GM21619 (cell line): ENCODE measurements around the gene DRAXIN.
A peak's percentile ranks its signal among the peaks of the same experiment; 100 is the strongest.
"Not testable (repeated sequence)": the region's sequence is repeated elsewhere in the genome, so short reads cannot be mapped to it uniquely, and the experiment has no call there.

Source experiments
- ATAC-seq: cut with Tn5 transposase; IDR thresholded peaks from one replicate; pipeline ENCODE4 v1.9.1; 2021; ENCODE audit not compliant: unreplicated experiment

Gene DRAXIN, protein sequence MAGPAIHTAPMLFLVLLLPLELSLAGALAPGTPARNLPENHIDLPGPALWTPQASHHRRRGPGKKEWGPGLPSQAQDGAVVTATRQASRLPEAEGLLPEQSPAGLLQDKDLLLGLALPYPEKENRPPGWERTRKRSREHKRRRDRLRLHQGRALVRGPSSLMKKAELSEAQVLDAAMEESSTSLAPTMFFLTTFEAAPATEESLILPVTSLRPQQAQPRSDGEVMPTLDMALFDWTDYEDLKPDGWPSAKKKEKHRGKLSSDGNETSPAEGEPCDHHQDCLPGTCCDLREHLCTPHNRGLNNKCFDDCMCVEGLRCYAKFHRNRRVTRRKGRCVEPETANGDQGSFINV

DNA sequence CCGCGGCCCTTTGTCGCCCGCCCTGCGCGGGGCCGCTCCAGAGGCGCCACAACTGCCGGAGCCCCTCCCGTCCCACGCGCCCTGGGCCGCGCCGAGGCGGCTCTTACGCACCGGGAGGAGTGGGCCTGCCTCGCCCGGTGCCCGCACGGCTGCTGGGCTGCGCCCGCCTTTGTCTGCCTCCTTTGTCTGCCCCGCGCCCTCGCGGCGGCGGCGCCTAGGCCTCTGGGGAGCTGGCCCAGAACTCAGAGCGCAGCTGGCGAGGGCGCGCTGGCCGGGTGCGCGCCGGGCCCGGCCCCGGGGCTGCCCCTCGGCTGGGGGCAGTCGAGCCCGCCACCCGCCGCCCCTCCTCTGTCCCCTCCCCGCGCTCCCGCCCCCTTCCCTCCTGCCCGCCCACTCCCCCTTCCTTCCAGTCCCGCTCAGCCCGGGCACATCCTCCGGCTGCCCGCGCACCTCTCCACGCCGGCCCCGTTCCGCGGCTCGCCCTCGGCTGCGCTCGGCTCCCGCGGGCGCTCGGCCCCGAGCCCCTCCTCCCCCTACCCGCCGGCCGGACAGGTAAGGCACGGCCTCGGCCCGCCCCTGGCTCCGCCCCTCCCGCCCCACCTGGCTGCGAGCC is at the start of gene DRAXIN:
Gene DRAXIN, plus strand, starts transcription at position 409 of the 613 bp plus-strand sequence. CDS start 14,549 bp downstream, outside the sequence.
- no peak for ATAC-seq

DNA sequence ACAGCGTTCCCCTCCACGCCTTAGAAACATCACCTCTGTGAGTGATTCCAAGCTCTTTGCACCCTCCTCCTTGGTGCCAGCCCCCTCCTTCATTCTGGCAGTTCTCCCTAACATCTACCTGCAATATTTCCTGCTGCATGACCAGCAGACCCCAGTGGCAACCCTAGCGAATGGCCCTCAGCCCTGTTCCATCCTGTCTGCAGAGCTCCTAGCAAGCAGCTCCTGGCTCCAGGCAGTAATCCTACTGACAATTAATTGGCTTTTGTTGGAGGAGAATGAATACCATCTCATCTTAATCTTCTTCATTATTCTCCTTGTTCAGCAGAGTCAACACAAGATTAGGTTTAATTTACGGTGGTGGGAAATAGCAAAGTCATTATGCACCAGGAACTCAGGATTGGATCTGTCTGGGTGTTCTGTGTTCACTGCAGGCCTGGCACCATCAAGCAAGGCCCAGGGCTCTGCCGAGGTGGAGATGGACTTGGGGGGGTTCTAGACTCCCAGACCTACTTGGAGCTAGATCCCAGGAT is 49.7 kb upstream of the DRAXIN start:
- ATAC-seq, result no peak

DNA sequence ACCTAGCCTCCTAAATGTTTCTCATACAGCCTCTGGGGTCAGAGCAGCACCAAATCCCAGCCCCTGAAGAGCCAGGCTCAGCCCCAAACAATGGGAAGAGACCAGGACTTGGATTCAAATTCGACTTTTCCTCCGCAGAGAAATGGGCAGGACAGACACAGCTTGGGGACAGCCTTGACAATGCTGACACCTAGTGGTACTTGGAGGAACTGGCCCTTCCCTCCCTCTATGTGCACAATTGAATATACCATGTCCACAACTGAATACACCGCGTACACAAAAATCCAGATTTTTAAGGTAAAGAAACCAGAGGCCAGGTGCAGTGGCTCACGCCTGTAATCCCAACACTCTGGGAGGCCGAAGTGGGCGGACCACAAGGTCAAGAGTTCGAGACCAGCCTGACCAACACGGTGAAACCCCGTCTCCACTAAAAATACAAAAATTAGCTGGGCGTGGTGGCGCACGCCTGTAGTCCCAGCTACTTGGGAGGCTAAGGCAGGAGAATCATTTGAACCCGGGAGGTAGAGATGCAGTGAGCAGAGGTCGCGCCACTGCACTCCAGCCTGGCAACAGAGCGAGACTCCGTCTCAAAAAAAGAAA is 49.0 kb upstream of the DRAXIN start:
- ATAC-seq, result not testable (repeated sequence)

DNA sequence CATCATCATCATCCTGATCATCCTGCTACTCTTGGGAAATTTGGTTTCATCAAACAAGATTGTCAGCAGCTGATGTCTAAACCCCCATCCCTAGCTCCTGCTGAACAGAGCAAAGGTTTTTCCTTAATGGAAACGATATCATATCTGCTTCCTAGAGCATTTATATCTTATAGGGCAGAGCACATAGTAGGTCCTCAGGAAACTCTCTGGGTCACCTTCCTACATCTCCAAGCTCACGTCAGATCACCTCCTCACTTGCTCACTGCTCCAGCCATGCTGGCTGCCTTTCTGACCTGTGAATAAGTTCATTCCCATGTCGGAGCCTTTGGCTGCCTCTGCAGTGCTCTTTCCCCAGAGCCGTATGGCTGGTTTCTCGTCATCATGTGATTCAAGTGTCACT is 47.7 kb upstream of the DRAXIN start:
- ATAC-seq, result no peak

DNA sequence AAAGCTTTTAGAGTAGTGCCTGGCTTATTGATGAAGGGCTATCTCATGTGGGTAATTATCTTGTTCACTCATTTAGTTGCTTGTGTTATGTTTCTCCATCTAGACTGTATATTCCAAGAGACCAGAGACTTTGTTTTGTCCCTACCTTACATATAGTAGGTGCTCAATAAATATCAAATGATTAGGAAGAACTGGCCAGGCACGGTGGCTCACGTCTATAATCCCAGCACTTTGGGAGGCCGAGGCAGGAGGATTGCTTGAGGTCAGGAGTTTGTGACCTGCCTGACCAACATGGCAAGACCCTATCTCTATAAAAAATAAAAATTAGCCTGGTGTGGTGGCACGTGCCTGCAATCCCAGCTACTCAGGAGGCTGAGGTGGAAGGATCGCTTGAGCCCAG is 46.2 kb upstream of the DRAXIN start:
- ATAC-seq, result no peak

DNA sequence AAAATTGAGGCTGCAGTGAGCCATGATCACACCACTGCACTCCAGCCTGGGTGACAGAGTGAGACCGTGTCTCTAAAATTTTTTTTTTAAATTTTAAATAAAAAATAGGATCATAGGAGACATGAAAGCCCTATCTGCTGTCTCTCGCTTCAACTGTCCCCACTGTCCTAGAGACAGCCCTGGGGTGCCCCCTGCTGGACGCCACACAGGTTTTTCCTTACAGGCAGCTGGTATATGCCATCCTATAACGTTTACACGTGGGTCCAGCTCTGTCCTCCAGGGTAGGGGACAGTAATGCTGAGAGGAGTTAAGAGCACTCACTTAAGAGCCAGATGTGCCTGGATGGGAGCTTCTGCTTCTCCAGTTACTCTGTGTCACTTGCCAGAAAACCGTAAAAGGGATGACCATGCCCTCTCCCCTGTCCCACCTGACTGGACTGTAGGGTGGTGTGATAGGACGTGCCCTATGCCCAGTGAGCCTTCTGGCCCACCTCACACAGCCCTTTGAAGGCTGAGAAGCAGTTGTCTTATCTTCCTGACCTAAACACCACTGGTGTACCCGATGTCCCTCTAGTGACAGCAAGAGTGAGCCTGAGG is 45.7 kb upstream of the DRAXIN start:
- ATAC-seq, result no peak

DNA sequence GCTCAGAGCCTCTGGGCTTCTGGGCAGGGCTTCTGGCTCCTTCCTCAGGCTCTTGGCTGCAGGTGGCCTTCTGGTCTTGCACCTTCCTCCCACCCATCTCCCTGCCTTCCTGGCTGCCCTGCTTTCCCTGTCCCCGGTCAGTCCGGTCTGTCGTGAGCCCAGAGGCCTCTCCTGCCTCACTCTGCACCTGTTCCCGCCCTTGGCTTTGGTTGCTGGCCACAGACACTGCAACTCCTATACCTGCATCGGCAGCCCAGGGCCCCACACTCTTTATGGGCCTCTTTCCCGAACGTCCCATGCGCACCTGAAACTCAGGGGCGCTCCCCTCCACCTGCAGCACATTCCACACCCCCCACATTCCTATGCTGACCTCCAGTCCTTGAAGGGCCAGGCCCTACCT is 45.2 kb upstream of the DRAXIN start:
- no peak for ATAC-seq

DNA sequence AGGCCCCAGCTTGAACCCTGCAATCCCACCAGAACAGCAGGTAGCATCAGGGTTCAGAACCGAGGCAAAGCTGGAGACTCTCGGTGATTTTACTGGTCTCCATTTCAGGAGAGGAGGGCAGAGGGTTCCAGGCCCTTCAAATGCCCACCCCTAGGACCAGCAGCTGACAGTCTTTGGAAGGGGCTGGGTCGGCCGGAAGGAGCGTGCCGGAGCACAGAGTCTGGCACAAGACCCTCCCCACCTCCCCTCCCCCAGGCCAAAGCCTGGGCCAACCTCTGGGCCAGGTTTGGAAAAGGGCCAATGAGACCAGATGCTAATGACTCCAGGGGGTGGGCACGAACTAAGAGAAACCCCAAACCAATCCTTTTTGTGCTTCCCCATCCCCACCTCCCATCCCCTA is 44.2 kb upstream of the DRAXIN start:
- no peak for ATAC-seq

DNA sequence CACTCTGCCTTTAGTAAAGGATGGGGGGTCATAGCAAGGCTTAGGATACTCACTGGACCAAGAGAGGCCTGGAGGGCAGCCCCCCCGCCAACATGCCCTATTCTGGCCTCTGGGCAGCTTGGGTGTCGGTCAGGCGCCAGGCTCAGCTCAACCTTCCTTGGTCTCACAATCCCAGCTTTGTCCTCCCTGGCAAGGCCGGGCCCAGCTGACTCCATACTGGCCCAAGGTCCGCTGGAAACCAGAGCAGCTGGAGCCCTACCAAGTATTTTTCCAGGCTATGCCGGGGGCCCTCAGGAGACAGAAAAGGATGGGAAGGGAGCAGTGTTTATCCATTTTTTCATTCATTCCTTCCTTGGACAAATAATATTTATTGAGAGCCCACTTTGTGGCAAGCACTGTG is 43.5 kb upstream of the DRAXIN start:
- no peak for ATAC-seq

DNA sequence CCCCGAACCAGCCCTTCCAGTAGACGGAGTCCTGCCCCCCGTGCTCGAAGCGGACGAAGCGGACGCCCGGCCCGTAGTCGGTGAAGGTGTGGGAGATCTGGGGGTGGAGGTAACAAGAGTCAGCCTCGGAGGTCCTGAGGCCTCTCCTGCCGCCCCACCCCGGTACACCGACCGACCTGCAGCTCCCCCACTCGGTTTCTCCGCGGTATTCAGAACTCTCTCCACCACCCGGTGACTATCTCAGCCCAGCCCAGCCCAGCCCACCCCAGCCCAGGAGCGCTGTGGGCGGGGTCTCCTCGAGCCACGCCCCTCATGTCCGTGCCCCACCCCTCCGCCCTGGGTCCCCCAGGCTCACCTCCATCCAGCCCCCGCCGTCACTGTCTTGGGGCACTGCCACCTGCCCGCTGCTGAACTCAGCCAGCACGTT is 42.8 kb upstream of the DRAXIN start:
- no peak for ATAC-seq

DNA sequence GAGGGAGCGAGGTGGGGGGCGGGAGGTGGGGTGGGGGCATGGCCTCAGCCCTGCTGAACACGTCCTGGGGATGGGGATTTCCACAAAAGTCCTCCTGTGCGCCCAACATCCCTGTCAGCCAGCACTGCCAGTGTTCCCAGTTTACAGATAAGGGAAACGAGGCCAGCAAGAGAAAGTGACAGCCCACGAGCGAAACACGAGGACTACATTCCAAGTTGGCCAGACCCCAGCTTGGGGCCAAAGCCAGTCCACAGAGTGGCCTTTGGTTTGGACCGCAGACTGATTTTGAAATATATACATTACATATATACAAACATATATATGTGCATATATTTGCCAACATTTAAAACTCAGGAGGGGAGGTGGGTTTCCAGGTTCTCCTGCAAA is 42.3 kb upstream of the DRAXIN start:
- ATAC-seq, result no peak

DNA sequence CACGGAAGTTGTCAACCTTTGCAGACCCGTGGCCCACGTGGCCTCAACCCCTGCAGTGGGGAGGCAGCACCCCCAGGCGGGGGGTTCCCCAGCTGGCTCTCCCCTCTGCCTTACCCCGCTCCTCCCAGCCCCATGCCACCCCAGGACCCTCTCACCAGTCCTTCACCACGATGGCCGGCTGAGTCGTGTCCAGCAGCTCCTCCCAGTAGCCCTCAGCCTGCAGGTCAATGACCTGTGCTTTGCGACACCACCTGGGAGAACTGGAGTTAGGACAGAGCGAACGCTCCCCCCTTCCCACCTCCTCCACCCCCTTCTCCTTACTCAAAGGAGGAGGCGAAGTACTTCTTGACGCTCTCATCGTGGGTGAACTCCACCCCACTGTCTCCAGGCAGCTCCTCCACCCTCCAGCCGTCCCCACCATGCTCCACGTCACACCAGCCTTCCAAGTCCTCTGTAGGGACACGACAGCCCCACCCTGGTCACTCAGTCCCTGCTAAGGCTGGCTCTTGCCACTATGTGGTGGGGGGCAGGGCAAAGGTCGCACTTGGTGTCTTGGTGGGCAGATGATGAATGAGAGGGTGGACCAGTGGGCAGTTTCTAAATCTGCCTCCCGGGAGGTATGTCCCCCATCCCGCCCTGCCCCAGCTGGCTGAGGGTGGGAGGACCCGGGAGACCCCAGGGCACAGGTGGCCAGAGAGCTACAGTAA is 41.7 kb upstream of the DRAXIN start:
- ATAC-seq, result no peak

DNA sequence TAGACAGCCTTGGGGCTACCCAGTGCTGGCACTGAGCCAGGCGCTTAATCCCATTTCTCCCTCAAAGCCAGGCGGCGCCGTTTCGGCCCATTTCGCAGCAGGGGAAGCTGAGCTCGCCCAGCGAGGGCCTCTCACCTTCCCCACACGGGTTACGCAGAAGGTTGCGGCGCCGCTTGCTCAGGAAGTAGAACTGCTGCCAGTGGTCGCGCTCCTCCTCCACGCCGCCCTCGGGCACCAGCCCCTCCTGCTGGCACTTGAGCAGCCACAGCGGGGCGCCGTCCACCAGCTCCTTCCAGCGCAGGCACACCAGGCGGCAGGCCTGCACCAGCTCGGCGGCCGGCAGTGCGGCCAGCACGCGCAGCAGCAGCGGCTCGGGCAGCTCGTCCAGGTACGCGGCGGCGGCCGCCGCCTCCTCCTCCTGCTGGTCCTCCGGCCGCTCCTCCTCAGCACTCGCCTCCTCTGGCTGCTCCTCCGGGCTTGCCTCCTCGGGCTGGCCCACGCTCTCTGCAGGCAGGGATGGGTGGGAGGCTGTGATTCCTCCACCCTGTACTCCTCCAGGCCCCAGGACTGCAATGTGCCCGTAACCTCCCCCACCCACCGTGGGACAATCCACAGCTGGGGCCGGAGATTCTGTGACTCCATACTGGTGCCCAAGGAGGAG is 41.0 kb upstream of the DRAXIN start:
- ATAC-seq, result no peak

DNA sequence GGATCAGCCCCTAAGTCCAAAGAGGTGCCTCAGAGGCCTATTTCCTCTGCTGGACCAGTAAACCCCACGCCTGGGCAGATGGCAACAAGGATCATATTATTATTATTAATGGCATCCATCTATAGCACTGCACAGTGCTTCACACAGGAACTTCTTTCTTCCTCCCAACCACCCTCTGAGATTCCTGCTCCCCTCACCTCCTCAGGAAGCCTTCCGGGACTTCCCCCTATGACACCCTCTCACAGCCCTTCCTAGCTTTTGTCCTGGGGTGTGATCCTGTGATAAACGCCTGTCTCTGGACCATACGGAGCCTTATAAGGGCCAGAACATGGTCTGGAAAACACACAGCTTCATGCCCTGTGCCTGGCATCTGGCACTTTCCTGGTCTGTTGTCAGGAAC is 40.5 kb upstream of the DRAXIN start:
- no peak for ATAC-seq

DNA sequence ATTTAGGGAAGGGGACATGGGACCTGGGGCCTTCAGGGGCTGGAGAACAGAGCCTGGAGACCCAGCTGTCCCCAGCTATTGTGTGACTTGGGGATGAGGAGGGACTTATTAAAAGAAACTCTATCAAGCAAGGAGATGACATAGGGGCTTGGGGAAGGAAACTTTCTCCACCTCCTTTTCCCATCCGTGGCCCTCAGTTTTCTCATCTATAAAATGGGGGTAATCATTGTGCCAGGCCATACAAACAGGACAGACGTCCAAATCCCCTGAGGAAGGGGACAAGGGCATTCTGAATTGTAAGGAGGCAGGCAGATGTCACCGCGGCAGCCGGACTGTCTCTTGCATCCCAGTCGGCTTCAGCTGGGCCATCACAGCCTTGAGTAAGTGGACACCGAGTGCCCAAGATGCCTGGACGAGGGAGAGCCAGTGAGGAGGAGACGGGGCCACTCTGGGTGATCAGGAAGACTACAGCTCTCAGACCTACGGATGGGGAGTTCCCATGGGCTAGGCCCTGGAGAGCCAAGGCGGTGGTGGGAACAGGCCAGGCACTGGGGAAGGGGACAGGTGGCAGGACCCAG is 39.2 kb upstream of the DRAXIN start:
- no peak for ATAC-seq

DNA sequence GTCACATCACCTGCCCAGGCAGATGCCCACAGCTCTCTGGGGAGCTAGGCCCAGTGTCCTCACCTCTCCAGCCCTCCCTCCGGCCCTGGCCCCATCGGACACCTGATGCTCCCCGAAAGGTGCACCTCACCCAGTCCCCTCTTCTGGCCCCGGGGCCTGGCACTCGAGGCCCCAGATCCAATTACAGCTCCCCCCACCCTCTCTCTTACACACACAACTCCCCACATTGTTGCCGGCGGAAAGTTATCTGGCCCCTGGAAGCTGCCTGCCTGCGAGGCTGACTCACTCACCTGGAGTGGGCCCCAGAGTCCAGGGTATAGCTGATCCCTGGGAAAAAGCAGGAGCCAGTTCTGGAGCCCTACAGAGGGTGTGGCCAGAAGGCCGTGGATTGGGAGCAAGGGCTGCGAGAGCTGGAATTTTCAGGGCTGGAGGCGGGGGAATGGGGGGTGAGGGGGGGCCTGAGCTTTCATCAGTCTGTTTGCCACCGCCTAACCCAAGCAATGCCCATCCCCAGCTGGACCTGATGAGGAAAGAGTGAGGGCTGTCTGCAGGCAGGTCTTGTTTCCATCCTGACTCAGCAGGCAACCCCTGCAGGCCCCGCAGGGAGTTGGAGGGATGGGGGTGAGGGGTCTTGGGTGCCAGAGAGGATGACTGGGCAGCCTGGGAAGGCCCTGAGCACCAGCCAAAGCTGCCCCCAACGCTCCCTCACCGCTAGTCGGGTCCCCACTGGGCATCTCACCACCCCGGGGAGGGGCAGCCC is 38.2 kb upstream of the DRAXIN start:
- ATAC-seq, result no peak

DNA sequence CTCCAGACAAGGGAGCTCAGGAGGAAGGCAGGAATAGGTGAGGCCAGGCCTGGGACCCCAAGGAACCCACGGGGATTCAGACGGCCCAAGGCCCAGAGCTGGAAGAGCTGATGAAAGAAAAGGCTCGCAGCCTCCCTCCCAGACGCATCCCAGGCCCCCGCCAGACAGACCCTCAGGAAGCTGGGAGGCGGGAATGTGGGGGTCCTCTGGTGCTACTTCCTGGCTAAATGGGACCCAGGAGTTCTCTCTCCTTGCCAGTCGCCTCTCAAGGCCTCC is 37.7 kb upstream of the DRAXIN start:
- no peak for ATAC-seq

DNA sequence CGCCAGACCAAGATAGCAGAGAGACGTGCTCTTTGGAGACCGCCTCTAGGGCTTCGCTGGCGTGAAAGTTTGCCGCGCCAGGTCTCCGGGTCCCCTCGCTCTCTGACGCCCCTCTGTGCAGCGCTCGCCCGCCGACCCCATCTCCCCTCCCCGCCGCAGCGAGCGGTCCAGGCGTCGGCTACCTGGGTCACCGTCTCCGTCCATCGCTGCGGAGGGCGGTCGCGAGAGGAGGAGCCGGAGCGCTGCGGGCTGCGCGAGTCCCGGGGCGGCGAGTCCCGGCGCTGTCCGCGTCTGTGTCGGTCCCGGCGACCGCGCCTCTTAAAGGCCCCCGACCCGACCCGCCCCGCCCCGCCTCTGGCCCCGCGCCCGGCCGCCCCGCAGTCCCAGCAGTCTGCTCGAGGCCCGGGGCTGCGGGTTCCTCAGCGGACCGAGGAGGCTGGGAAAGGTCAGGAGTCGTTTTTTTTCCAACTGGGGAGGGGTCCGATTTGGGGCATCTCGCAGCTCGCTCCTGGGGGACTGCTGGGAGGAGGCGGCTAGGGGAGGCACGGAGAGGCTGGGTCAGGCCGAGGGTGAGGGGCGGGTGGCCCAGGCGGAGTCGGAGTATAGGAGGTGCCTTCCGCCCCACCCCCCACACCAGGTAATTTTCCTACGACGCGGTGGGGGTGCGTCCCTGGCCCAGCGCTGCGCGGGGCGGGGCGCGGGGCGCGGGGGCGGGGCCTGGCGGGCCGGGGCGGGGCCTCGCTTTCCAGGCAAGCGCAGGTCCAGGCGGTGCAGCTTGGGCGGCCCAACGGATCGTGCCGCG is 37.2 kb upstream of the DRAXIN start, which contains the start of the genes FBXO2 and FBXO44:
Gene FBXO2, minus strand, starts transcription at position 293 of the 802 bp plus-strand sequence. Its CDS starts 89 bp downstream, at position 204.
Gene FBXO44, plus strand, starts transcription at position 741 of the 802 bp plus-strand sequence. CDS start 959 bp downstream, outside the sequence.
- peak; percentile 71 for ATAC-seq
